Stimulated activated CD8-positive, alpha-beta memory T cell treated with anti-CD3 and anti-CD28 coated beads, Interleukin-7, amount 100 ng/mL, for 4 hours (primary cell): ENCODE results near the gene B4GAT1.

Experiments
- DNase-seq, 2 donors: peaks; one replicate each; pipeline ENCODE4 v3.0.0-alpha.2; 2020; ENCODE audit warnings: low read depth in 2 of 2

The B4GAT1 gene

DNA sequence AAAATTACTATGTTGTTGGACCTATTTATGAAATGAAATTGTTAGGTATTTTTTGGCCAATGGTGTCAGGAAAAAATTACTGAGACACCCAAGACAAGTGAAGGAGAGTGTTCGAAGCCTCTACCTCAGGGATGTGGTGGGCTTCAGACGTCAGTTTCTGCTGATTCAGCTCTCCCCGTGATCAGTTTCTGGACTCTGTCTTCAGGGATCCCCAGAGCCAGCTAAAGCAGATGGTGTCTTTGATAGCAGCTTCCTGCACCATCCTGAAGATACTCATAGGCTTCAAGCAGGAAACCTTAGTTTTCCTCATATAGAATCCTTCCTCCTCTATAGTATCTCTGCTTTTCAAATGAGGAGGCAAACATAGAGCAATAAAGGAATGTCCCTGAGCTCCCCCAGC is 38.0 kb downstream of the B4GAT1 start:
- DNase-seq, result no peak

- DNase-seq, result no peak
Measured at GRCh38 chr11:66302656-66303055, 44.8 kb downstream of the B4GAT1 start.

GRCh38 chr11:66299186-66299585 is 48.2 kb downstream of the B4GAT1 start:
- no peak for DNase-seq

DNA sequence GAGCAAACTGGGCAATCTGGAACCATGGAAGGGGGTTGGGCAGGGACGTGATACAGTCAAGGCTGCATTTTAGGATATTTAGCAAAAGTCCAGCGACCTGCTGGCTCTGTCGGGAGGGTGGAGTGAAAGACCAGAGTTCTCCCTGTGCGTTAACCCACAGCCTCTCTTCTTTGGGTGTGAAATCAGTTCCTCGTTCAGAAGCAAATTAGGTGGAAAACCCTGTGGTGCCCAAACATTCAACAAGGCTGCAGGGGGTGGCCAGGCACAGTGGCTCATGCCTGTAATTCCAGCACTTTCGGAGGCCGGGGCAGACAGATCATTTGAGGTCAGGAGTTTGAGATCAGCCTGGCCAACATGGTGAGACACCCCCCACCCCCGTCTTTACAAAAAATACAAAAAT is 49.8 kb downstream of the B4GAT1 start:
- no peak for DNase-seq
